KMS-11 (cell line): ENCODE data around the gene CYP2W1.

Experiments used
- H2AFZ ChIP-seq: fragments of 200-600 bp; sonication (generic); 2 replicates; pipeline ENCODE4 v1.6.1; 2016; ENCODE audit warnings: antibody characterized with exemption, mixed run types, low read depth
- H3K27ac ChIP-seq: fragments of 200-600 bp; sonication (generic); 2 replicates; pipeline ENCODE4 v1.6.1; 2016; ENCODE audit warnings: mild to moderate bottlenecking, mixed run types
- H3K27me3 ChIP-seq: fragments of 200-600 bp; sonication (generic); 2 replicates; pipeline ENCODE4 v1.6.1; 2017; ENCODE audit warnings: mild to moderate bottlenecking, low read depth, mixed run types, moderate library complexity; ENCODE audit not compliant: insufficient read depth
- H3K36me3 ChIP-seq: fragments of 200-600 bp; sonication (generic); 2 replicates; pipeline ENCODE4 v1.6.1; 2017; ENCODE audit warnings: mild to moderate bottlenecking, mixed run types; ENCODE audit not compliant: insufficient read depth
- H3K4me1 ChIP-seq: fragments of 200-600 bp; sonication (generic); 2 replicates; pipeline ENCODE4 v1.6.1; 2016; ENCODE audit warnings: mild to moderate bottlenecking, low read depth, mixed run types; ENCODE audit not compliant: poor library complexity, severe bottlenecking
- H3K4me2 ChIP-seq: fragments of 200-600 bp; sonication (generic); 2 replicates; pipeline ENCODE4 v1.7.0; 2016; ENCODE audit warnings: mild to moderate bottlenecking, mixed run types
- H3K4me3 ChIP-seq: fragments of 200-600 bp; sonication (generic); IDR thresholded peaks from 2 replicates; pipeline ENCODE4 v1.6.1; 2017; ENCODE audit warnings: low read depth, low read length, mixed read lengths; ENCODE audit not compliant: insufficient read depth
- H3K79me2 ChIP-seq: fragments of 200-600 bp; sonication (generic); 2 replicates; pipeline ENCODE4 v1.6.1; 2016; ENCODE audit warnings: low read depth, mixed run types; ENCODE audit not compliant: insufficient read depth
- H3K9ac ChIP-seq: fragments of 200-600 bp; sonication (generic); 2 replicates; pipeline ENCODE4 v1.6.1; 2016; ENCODE audit warnings: mild to moderate bottlenecking, mixed run types
- H4K20me1 ChIP-seq: fragments of 200-600 bp; sonication (generic); 2 replicates; pipeline ENCODE4 v1.6.1; 2016; ENCODE audit warnings: mild to moderate bottlenecking, mixed run types; ENCODE audit not compliant: insufficient read depth
- TF ChIP-seq, protein P1 (sequence below): fragments of 200-600 bp; sonication (generic); conservative IDR thresholded peaks from 2 replicates; pipeline ENCODE4 v1.6.1; 2017; ENCODE audit warnings: low read depth, mild to moderate bottlenecking, antibody characterized with exemption, low read length, moderate library complexity, mixed read lengths

CYP2W1 gene

DNA sequence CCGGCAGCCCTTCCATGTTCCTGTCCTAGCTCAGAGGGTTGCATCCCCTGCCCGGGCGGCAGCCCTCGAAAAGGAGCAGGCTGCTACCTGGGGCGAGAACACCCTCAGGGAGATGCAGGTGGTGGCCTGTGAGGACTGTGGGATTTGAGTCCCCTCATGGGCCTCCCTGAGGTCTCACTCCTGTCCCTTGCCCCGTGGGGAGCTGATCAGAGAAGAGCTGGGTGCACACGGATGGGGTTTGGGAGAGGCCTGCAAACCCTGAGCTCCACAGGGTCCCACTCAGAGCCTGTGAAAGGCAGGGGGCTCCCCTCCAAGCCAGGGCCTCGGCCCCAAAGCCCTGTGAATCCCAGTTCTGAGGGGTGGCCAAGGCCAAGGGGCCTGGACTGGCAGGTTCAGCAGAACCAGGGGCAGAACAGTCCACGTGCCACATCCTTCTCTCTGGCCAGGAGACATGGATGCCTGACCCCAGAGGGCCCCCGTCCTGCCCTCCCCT lies 424 bp upstream of the CYP2W1 start:
- Histone ChIP-seq H3K4me2 (no peak overlapping the region), H2AFZ (no peak overlapping the region), H3K27me3 (peaks cover 48% of the 10 kb centered on the region), H3K27ac (no peak overlapping the region), H3K79me2 (no peaks in the 10 kb centered on the region), H4K20me1 (no peaks in the 10 kb centered on the region), H3K9ac (no peak overlapping the region), H3K4me3 (no peak overlapping the region), H3K4me1 (no peaks in the 10 kb centered on the region), H3K36me3 (no peaks in the 10 kb centered on the region)
- TF ChIP-seq, protein P1, sequence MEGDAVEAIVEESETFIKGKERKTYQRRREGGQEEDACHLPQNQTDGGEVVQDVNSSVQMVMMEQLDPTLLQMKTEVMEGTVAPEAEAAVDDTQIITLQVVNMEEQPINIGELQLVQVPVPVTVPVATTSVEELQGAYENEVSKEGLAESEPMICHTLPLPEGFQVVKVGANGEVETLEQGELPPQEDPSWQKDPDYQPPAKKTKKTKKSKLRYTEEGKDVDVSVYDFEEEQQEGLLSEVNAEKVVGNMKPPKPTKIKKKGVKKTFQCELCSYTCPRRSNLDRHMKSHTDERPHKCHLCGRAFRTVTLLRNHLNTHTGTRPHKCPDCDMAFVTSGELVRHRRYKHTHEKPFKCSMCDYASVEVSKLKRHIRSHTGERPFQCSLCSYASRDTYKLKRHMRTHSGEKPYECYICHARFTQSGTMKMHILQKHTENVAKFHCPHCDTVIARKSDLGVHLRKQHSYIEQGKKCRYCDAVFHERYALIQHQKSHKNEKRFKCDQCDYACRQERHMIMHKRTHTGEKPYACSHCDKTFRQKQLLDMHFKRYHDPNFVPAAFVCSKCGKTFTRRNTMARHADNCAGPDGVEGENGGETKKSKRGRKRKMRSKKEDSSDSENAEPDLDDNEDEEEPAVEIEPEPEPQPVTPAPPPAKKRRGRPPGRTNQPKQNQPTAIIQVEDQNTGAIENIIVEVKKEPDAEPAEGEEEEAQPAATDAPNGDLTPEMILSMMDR: no peak

DNA sequence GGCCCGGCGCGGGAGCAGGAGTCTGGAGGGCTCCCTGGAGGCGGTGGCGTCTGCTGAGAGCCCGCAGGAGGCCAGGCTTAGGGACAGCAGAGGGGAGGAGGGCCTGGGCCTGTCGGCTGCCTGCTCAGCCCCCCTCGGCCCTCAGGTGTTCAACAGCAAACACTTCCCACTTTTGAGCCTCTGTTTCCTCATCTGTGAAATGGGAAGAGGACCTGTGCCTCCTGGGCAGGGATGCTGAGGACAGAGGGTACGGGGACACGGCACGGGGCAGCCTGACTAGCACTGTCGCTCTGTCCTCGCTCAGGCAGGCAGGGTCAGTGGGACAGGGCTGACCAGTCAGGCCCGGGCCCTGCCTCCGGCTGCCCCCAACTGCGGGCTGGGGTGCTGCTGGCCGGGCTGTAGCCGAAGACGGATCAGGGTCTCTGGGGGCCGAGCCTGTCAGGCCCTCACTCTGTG lies 663 bp downstream of the CYP2W1 start:
- no peak overlapping the region for H3K4me3 ChIP-seq
- TF ChIP-seq, protein P1: no peak
- H2AFZ ChIP-seq: no peak overlapping the region
- H3K4me1 ChIP-seq: no peaks in the 10 kb centered on the region
- no peaks in the 10 kb centered on the region for H4K20me1 ChIP-seq
- H3K27ac ChIP-seq: no peak overlapping the region
- no peak overlapping the region for H3K4me2 ChIP-seq
- no peaks in the 10 kb centered on the region for H3K36me3 ChIP-seq
- H3K27me3 ChIP-seq: peaks cover 53% of the 10 kb centered on the region
- H3K79me2 ChIP-seq: no peaks in the 10 kb centered on the region
- no peak overlapping the region for H3K9ac ChIP-seq

DNA sequence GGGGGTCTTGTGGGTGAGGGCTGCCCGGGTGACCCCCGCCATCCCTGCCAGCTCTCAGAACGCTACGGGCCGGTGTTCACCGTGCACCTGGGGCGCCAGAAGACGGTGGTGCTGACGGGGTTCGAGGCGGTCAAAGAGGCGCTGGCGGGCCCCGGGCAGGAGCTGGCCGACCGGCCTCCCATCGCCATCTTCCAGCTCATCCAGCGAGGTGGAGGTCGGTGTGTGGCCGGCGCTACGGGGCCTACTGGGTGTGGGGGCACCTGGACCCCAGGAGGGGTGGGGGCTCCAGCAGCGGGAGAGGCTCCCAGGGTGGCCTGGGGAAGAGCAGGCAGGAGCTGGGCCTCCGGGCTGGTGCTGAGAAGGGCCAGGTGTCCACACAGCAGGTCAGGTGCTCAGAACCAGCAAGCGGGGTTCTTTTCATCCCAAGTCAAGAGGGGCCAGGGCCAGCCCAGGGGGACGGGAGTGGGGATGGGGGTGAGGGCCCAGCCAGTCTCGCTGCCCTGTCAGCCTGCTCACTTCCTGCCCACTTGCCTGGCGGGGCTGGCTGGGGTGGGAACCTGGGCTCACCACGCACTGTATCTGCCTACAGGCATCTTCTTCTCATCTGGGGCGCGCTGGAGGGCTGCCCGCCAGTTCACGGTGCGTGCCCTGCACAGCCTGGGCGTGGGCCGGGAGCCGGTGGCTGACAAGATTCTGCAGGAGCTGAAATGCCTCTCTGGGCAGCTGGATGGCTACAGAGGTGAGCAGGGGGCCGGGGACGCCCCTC lies 1.6 kb downstream of the CYP2W1 start:
- H2AFZ ChIP-seq: no peak overlapping the region
- H3K4me2 ChIP-seq: no peak overlapping the region
- no peaks in the 10 kb centered on the region for H3K36me3 ChIP-seq
- no peaks in the 10 kb centered on the region for H3K4me1 ChIP-seq
- no peaks in the 10 kb centered on the region for H4K20me1 ChIP-seq
- no peak overlapping the region for H3K4me3 ChIP-seq
- H3K9ac ChIP-seq: no peak overlapping the region
- H3K79me2 ChIP-seq: no peaks in the 10 kb centered on the region
- H3K27me3 ChIP-seq: peaks cover 55% of the 10 kb centered on the region
- no peak overlapping the region for H3K27ac ChIP-seq
- TF ChIP-seq, protein P1: no peak

DNA sequence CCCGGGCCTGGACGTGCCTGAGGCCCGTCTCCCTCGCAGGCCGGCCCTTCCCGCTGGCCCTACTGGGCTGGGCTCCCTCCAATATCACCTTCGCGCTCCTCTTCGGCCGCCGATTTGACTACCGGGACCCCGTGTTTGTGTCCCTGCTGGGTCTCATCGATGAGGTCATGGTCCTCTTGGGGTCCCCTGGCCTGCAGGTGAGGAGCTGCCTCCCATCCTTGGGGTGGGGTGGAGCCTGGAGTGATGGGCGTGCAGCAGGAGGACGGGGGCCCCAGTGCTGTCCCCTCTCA lies 2.1 kb downstream of the CYP2W1 start:
- Histone ChIP-seq H3K9ac (no peak overlapping the region), H3K4me2 (no peak overlapping the region), H3K27me3 (peaks cover 55% of the 10 kb centered on the region), H3K4me3 (no peak overlapping the region), H3K27ac (no peak overlapping the region), H3K36me3 (no peaks in the 10 kb centered on the region), H2AFZ (no peak overlapping the region), H3K4me1 (no peaks in the 10 kb centered on the region), H4K20me1 (no peaks in the 10 kb centered on the region), H3K79me2 (no peaks in the 10 kb centered on the region)
- TF ChIP-seq, protein P1: no peak
